Epidermal melanocyte (primary cell): Measurements from ENCODE around the gene ANKRD29.
A peak's percentile ranks its signal among the peaks of the same experiment; 100 is the strongest.
"Not testable (repeated sequence)": the region's sequence is repeated elsewhere in the genome, so short reads cannot be mapped to it uniquely, and the experiment has no call there.

ENCODE experiments used
- DNase-seq: peaks from one replicate; pipeline ENCODE4 v3.0.0; 2011; ENCODE audit warnings: low spot score; ENCODE audit not compliant: insufficient read length

Gene ANKRD29

GRCh38 chr18:23616258-23616657, 46.5 kb downstream of the ANKRD29 start:
- DNase-seq: no peak

- no peak for DNase-seq
Measured at GRCh38 chr18:23614891-23615290, 47.8 kb downstream of the ANKRD29 start.

- no peak for DNase-seq
Measured at GRCh38 chr18:23614413-23614812, 48.3 kb downstream of the ANKRD29 start.

GRCh38 chr18:23613091-23613475, 49.6 kb downstream of the ANKRD29 start:
- not testable (repeated sequence) for DNase-seq

GRCh38 chr18:23612434-23613090, 50.1 kb downstream of the ANKRD29 start:
- no peak for DNase-seq

- no peak for DNase-seq
Measured at GRCh38 chr18:23609390-23610023, 53.2 kb downstream of the ANKRD29 start.

GRCh38 chr18:23608211-23608610, 54.5 kb downstream of the ANKRD29 start:
- no peak for DNase-seq

- no peak for DNase-seq
Measured at GRCh38 chr18:23605941-23606340, 56.8 kb downstream of the ANKRD29 start.

GRCh38 chr18:23599809-23600208, 62.9 kb downstream of the ANKRD29 start:
- no peak for DNase-seq

GRCh38 chr18:23596183-23596582, 66.5 kb downstream of the ANKRD29 start:
- no peak for DNase-seq

GRCh38 chr18:23595591-23595990, 67.1 kb downstream of the ANKRD29 start:
- no peak for DNase-seq

- no peak for DNase-seq
Measured at GRCh38 chr18:23593720-23594119, 69.0 kb downstream of the ANKRD29 start.

GRCh38 chr18:23592911-23593310, 69.8 kb downstream of the ANKRD29 start:
- DNase-seq: no peak

- no peak for DNase-seq
Measured at GRCh38 chr18:23591011-23591410, 71.7 kb downstream of the ANKRD29 start.

- DNase-seq: no peak
Measured at GRCh38 chr18:23588836-23589560, 73.7 kb downstream of the ANKRD29 start.

GRCh38 chr18:23587220-23587642, 75.5 kb downstream of the ANKRD29 start:
- DNase-seq: no peak

GRCh38 chr18:23586249-23587196, 76.2 kb downstream of the ANKRD29 start, which contains the start of gene NPC1:
TSS of gene NPC1 (minus strand) at chr18:23586506. CDS start at chr18:23586343, 163 bp downstream.
- DNase-seq: peak; percentile 77

GRCh38 chr18:23585897-23586248, 76.8 kb downstream of the ANKRD29 start:
- no peak for DNase-seq

- DNase-seq: no peak
Measured at GRCh38 chr18:23585007-23585871, 77.5 kb downstream of the ANKRD29 start.
